Sigmoid colon (tissue), 4 donors: ENCODE data around the gene SLC35B1.

Experiments used
- CTCF ChIP-seq, 4 experiments: fragments of 450-650 bp in 3 of 4; fragments of 200-600 bp in 1 of 4; IDR thresholded peaks; one replicate each; pipeline ENCODE4 v1.5.1; 2016 to 2019; ENCODE audit warnings: antibody characterized with exemption in 4 of 4, mild to moderate bottlenecking in 3 of 4, moderate library complexity in 2 of 4
- EP300 ChIP-seq, 4 donors: sonication (generic); formaldehyde crosslinking; IDR thresholded peaks; one replicate each; pipeline ENCODE4 v1.6.1; 2017; ENCODE audit warnings: antibody characterized with exemption in 4 of 4
- POLR2A ChIP-seq, 2 donors: fragments of 450-650 bp; IDR thresholded peaks; one replicate each; pipeline ENCODE4 v1.6.1; 2016; ENCODE audit warnings: antibody characterized with exemption in 2 of 2, mild to moderate bottlenecking in 2 of 2, moderate library complexity in 2 of 2
- POLR2AphosphoS5 ChIP-seq, 4 donors: sonication (generic); formaldehyde crosslinking; IDR thresholded peaks; one replicate each; pipeline ENCODE4 v1.6.1; 2017; ENCODE audit warnings: antibody characterized with exemption in 4 of 4

- TF ChIP-seq POLR2A (IDR thresholded peaks at IDR 0.05) (no peak), CTCF (IDR thresholded peaks at IDR 0.05) (no peak), EP300 (IDR thresholded peaks at IDR 0.05) (no peak), POLR2AphosphoS5 (IDR thresholded peaks at IDR 0.05) (no peak)
Observed at GRCh38 chr17:49670002-49670401, 37.8 kb downstream of the SLC35B1 start.
